A549 (cell line): ENCODE results near the gene EDEM1. TPM values are rescaled to one million over a fixed set of nuclear protein-coding genes. Genes with fewer than 3 reads are reported as not detected.

ENCODE experiments used
- ATAC-seq, 2 experiments: fragments of 200-7000 bp in 1 of 2; fragments of >200 bp in 1 of 2; cut with Nextera tagmentation in 1 of 2; cut with Tn5 transposase in 1 of 2; 3 replicates each; pipeline versions ENCODE4 v1.8.0 to v1.9.1; 2018 to 2020; ENCODE audit warnings: mild to moderate bottlenecking in 1 of 2, moderate library complexity in 1 of 2
- CTCF ChIA-PET: fragments of 300-600 bp; sonication (Branson Sonifier 250); formaldehyde crosslinking; extraction: SDS; loops from one replicate; lab custom pipeline; 2021; ENCODE audit warnings: antibody characterized with exemption, inconsistent platforms; lab: Yijun Ruan, JAX
- POLR2A ChIA-PET: fragments of 350-600 bp; formaldehyde crosslinking; extraction: SDS; loops from one replicate; lab custom pipeline; 2021; ENCODE audit warnings: antibody characterized with exemption, inconsistent platforms; lab: Yijun Ruan, JAX
- DNase-seq, 2 experiments: peaks; one replicate each; pipeline versions ENCODE4 v3.0.0 to v3.0.0-alpha.2; 2011 to 2016; ENCODE audit warnings: low read depth in 1 of 2, low spot score in 1 of 2
- FAIRE-seq: peaks from 2 replicates; lab custom pipeline; 2011; peaks lifted over from hg19 to GRCh38; lab: Jason Lieb, UNC
- H3K27ac ChIP-seq, 2 experiments: fragments of >200 bp; sonication (Bioruptor Twin); formaldehyde crosslinking; 3 replicates each; pipeline ENCODE4 v1.5.1; 2016 to 2017
- H3K4me1 ChIP-seq: fragments of >200 bp; sonication (Bioruptor Twin); formaldehyde crosslinking; 3 replicates; pipeline ENCODE4 v1.6.1; 2016
- H3K4me2 ChIP-seq: fragments of >200 bp; sonication (Bioruptor Twin); formaldehyde crosslinking; 3 replicates; pipeline ENCODE4 v1.6.1; 2016
- H3K4me3 ChIP-seq: fragments of >200 bp; sonication (Bioruptor Twin); formaldehyde crosslinking; 3 replicates; pipeline ENCODE4 v1.5.1; 2016
- H3K9me3 ChIP-seq: fragments of >200 bp; sonication (Bioruptor Twin); formaldehyde crosslinking; 3 replicates; pipeline ENCODE4 v1.6.1; 2016
- CBX2 ChIP-seq: fragments of 200-600 bp; sonication (generic); IDR thresholded peaks from 2 replicates; pipeline ENCODE4 v1.6.1; 2016; ENCODE audit warnings: low read depth, mild to moderate bottlenecking, borderline replicate concordance
- CBX8 ChIP-seq: fragments of 200-600 bp; sonication (generic); IDR thresholded peaks from 2 replicates; pipeline ENCODE4 v1.6.1; 2016
- CEBPB ChIP-seq, 2 experiments: fragments of >200 bp in 1 of 2; sonication (Bioruptor Twin) in 1 of 2; formaldehyde crosslinking in 1 of 2; IDR thresholded peaks; 2 replicates each; pipeline ENCODE4 v1.6.1; 2012 to 2016
- CHD4 ChIP-seq: fragments of 200-600 bp; sonication (generic); IDR thresholded peaks from 2 replicates; pipeline ENCODE4 v1.6.1; 2016; ENCODE audit warnings: antibody characterized with exemption, mild to moderate bottlenecking, borderline replicate concordance
- EHMT2 ChIP-seq: fragments of 200-600 bp; sonication (generic); IDR thresholded peaks from 2 replicates; pipeline ENCODE4 v1.6.1; 2016; ENCODE audit warnings: antibody characterized with exemption, low read depth, mild to moderate bottlenecking, moderate library complexity
- EP300 ChIP-seq, 2 experiments: fragments of >200 bp; sonication (Bioruptor Twin); formaldehyde crosslinking; IDR thresholded peaks; 2 replicates in 1 of 2; 3 replicates in 1 of 2; pipeline ENCODE4 v1.6.1; 2016 to 2017
- FOSL2 ChIP-seq, 2 experiments: fragments of 450-650 bp in 1 of 2; fragments of >200 bp in 1 of 2; sonication (Bioruptor Twin) in 1 of 2; formaldehyde crosslinking; IDR thresholded peaks; 2 replicates each; pipeline versions ENCODE4 v1.5.0 to v1.6.1; 2016 to 2020; ENCODE audit warnings: mild to moderate bottlenecking in 1 of 2, moderate library complexity in 1 of 2
- GATA3 ChIP-seq: IDR thresholded peaks from 2 replicates; pipeline ENCODE4 v1.6.1; 2012; ENCODE audit warnings: borderline replicate concordance
- HOXB13 ChIP-seq: fragments of 250-450 bp; sonication (Bioruptor Pico); IDR thresholded peaks from 2 replicates; pipeline ENCODE4 v1.5.0; 2020; ENCODE audit warnings: low read depth, mild to moderate bottlenecking, moderate library complexity
- HOXB5 ChIP-seq: fragments of 250-450 bp; sonication (Bioruptor Pico); IDR thresholded peaks from 2 replicates; pipeline ENCODE4 v1.5.0; 2020; ENCODE audit warnings: mild to moderate bottlenecking, moderate library complexity
- JUNB ChIP-seq: fragments of >200 bp; sonication (Bioruptor Twin); formaldehyde crosslinking; IDR thresholded peaks from 2 replicates; pipeline ENCODE4 v1.6.1; 2016
- MYC ChIP-seq: IDR thresholded peaks from 2 replicates; pipeline ENCODE4 v1.6.1; 2012; ENCODE audit warnings: mild to moderate bottlenecking, inconsistent platforms, low read length, improper control_type of control experiment, borderline replicate concordance
- NFE2L2 ChIP-seq: fragments of 150-350 bp; conservative IDR thresholded peaks from 2 replicates; pipeline ENCODE4 v1.6.1; 2014; ENCODE audit warnings: low read length
- PHF8 ChIP-seq: fragments of 200-600 bp; sonication (generic); IDR thresholded peaks from 2 replicates; pipeline ENCODE4 v1.6.1; 2016; ENCODE audit warnings: low read depth, mild to moderate bottlenecking, antibody characterized with exemption, moderate library complexity, borderline replicate concordance
- RNF2 ChIP-seq: fragments of 200-600 bp; sonication (generic); IDR thresholded peaks from 2 replicates; pipeline ENCODE4 v1.6.1; 2016; ENCODE audit warnings: low read depth, mild to moderate bottlenecking, antibody characterized with exemption, moderate library complexity, borderline replicate concordance
- SREBF2 ChIP-seq: fragments of 450-650 bp; IDR thresholded peaks from 2 replicates; pipeline ENCODE4 v1.6.1; 2014; ENCODE audit warnings: mild to moderate bottlenecking, moderate library complexity
- ZC3H11A ChIP-seq: fragments of 450-650 bp; IDR thresholded peaks from 2 replicates; pipeline ENCODE4 v1.6.1; 2014; ENCODE audit warnings: antibody characterized with exemption, mild to moderate bottlenecking
- ZSCAN20 ChIP-seq: fragments of 250-450 bp; sonication (Bioruptor Pico); IDR thresholded peaks from 2 replicates; pipeline ENCODE4 v1.8.0; 2022; ENCODE audit warnings: mild to moderate bottlenecking, moderate library complexity
- WGBS: methylation state at CpG from one replicate; pipeline ENCODE4 v1.1.6; 2017; ENCODE audit errors: missing lambda C conversion rate; 5-methylcytosine and 5-hydroxymethylcytosine counted together
- polyA plus RNA-seq, 4 experiments: library from polyadenylated mRNA; depleted of rRNA in 3 of 4; stranded (reverse); fragments of >200 nt; fragmentation: RNase III in 1 of 4; extraction: RNeasy Plus Mini Kit Qiagen cat#74134 plus additional on column Dnase treatment in 1 of 4; gene quantifications; 2 replicates in 3 of 4; 3 replicates in 1 of 4; pipeline ENCODE4 v1.2.3, GENCODE V29; 2011 to 2017
- TF ChIP-seq, protein P1 (sequence below): fragments of >200 bp; sonication (Bioruptor Twin); formaldehyde crosslinking; IDR thresholded peaks from 2 replicates; pipeline ENCODE4 v1.6.1; 2016
- TF ChIP-seq, protein P2 (sequence below): IDR thresholded peaks from 2 replicates; pipeline ENCODE4 v1.6.1; 2012
- TF ChIP-seq, protein P3 (sequence below): fragments of 250-450 bp; sonication (Bioruptor Pico); IDR thresholded peaks from 2 replicates; pipeline ENCODE4 v1.5.0; 2021; ENCODE audit warnings: mild to moderate bottlenecking, moderate library complexity, borderline replicate concordance
- TF ChIP-seq, protein P4 (sequence below): fragments of 200-600 bp; sonication (generic); IDR thresholded peaks from 2 replicates; pipeline ENCODE4 v1.6.1; 2016; ENCODE audit warnings: antibody characterized with exemption, mild to moderate bottlenecking, moderate library complexity

The EDEM1 gene
- polyA plus RNA-seq, 2 of the 4 experiments (the other 2 are of a cell fraction): 16.3 to 40.9 TPM

DNA sequence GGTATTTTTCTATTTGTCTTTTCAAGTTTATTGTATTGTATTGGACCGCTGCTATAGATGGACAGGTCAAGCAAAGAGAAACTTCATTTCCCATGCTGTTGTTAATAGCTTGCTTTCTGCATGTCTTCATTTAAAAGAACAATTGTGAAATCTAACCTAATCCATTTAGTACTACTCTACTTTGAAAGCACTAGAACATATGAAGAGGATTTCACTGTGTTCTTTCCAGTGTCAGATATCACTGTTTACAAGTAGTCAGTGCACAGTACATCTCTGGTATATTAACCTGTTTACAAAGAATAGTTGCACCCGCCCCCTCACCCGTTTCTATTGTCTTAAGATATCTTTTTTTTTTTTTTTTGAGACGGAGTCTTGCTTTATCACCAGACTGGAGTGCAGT is 21.8 kb upstream of the EDEM1 start:
- POLR2A ChIA-PET: no interaction called here

DNA sequence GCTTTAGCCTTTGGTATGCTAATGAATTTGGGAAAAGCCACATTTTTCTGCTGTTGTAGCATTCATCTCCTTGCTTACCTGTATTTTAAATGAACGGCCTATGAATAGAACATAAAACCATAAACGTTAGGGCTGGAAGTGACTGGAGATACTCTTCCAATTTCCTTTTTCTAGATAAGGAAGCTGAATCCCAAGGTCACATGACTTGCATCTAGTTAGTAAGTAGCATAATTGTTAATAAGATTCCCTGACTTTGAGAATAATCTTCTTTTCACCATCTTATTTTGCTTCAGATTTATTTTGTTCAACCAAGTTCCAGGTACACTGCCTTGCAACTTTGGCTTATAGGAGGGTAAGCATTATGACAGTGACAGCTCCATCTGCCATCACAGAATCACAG is 20.7 kb upstream of the EDEM1 start:
- H3K4me3 ChIP-seq: no peak overlapping the region
- TF ChIP-seq GATA3 (no peak), CHD4 (no peak), JUNB (no peak), CEBPB (IDR thresholded peaks at IDR 0.05) (no peak)
- TF ChIP-seq, protein P1, sequence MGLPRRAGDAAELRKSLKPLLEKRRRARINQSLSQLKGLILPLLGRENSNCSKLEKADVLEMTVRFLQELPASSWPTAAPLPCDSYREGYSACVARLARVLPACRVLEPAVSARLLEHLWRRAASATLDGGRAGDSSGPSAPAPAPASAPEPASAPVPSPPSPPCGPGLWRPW: no peak
- TF ChIP-seq, protein P2, sequence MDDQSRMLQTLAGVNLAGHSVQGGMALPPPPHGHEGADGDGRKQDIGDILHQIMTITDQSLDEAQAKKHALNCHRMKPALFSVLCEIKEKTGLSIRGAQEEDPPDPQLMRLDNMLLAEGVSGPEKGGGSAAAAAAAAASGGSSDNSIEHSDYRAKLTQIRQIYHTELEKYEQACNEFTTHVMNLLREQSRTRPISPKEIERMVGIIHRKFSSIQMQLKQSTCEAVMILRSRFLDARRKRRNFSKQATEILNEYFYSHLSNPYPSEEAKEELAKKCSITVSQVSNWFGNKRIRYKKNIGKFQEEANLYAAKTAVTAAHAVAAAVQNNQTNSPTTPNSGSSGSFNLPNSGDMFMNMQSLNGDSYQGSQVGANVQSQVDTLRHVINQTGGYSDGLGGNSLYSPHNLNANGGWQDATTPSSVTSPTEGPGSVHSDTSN: no peak
- H3K4me1 ChIP-seq: peaks cover 16% of the 10 kb centered on the region
- ATAC-seq: no peak
- no peak for DNase-seq
- POLR2A ChIA-PET: no interaction called here
- FAIRE-seq: no peak
- no peaks in the 10 kb centered on the region for H3K9me3 ChIP-seq
- H3K27ac ChIP-seq: no peak overlapping the region
- CTCF ChIA-PET: no interaction called here
- no peak overlapping the region for H3K4me2 ChIP-seq
- 86% methylated on average over 2 of the region's 2 CpGs for WGBS

More for the DNA sequence above, 21.8 kb upstream of the EDEM1 start:
- no peak for FAIRE-seq
- TF ChIP-seq EHMT2 (no peak), EP300 (IDR thresholded peaks at IDR 0.05) (no peak), MYC (no peak), HOXB5 (CRISPR knock-in tag) (no peak), CHD4 (no peak), NFE2L2 (no peak), CBX8 (no peak), PHF8 (no peak), HOXB13 (CRISPR knock-in tag) (no peak), ZC3H11A (no peak), RNF2 (no peak), SREBF2 (no peak), FOSL2 (IDR thresholded peaks at IDR 0.05) (no peak), FOSL2 (CRISPR knock-in tag; IDR thresholded peaks at IDR 0.05) (no peak), CBX2 (no peak), ZSCAN20 (CRISPR knock-in tag) (no peak)
- TF ChIP-seq, protein P3, sequence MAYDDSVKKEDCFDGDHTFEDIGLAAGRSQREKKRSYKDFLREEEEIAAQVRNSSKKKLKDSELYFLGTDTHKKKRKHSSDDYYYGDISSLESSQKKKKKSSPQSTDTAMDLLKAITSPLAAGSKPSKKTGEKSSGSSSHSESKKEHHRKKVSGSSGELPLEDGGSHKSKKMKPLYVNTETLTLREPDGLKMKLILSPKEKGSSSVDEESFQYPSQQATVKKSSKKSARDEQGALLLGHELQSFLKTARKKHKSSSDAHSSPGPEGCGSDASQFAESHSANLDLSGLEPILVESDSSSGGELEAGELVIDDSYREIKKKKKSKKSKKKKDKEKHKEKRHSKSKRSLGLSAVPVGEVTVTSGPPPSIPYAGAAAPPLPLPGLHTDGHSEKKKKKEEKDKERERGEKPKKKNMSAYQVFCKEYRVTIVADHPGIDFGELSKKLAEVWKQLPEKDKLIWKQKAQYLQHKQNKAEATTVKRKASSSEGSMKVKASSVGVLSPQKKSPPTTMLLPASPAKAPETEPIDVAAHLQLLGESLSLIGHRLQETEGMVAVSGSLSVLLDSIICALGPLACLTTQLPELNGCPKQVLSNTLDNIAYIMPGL (CRISPR knock-in tag): no peak
- TF ChIP-seq, protein P4, sequence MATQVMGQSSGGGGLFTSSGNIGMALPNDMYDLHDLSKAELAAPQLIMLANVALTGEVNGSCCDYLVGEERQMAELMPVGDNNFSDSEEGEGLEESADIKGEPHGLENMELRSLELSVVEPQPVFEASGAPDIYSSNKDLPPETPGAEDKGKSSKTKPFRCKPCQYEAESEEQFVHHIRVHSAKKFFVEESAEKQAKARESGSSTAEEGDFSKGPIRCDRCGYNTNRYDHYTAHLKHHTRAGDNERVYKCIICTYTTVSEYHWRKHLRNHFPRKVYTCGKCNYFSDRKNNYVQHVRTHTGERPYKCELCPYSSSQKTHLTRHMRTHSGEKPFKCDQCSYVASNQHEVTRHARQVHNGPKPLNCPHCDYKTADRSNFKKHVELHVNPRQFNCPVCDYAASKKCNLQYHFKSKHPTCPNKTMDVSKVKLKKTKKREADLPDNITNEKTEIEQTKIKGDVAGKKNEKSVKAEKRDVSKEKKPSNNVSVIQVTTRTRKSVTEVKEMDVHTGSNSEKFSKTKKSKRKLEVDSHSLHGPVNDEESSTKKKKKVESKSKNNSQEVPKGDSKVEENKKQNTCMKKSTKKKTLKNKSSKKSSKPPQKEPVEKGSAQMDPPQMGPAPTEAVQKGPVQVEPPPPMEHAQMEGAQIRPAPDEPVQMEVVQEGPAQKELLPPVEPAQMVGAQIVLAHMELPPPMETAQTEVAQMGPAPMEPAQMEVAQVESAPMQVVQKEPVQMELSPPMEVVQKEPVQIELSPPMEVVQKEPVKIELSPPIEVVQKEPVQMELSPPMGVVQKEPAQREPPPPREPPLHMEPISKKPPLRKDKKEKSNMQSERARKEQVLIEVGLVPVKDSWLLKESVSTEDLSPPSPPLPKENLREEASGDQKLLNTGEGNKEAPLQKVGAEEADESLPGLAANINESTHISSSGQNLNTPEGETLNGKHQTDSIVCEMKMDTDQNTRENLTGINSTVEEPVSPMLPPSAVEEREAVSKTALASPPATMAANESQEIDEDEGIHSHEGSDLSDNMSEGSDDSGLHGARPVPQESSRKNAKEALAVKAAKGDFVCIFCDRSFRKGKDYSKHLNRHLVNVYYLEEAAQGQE: no peak
- no peak for DNase-seq
- Histone ChIP-seq H3K4me1 (peaks cover 27% of the 10 kb centered on the region), H3K27ac (no peak overlapping the region), H3K4me2 (no peak overlapping the region), H3K9me3 (no peaks in the 10 kb centered on the region), H3K4me3 (no peak overlapping the region)
- CTCF ChIA-PET: no interaction called here
- ATAC-seq: no peak
- WGBS: 89% methylated on average over 4 of the region's 4 CpGs
